HG03575 (cell line): ENCODE data around the gene RAB25.

Experiments used
- ATAC-seq: cut with Tn5 transposase; IDR thresholded peaks from one replicate; pipeline ENCODE4 v1.9.1; 2021; ENCODE audit not compliant: unreplicated experiment, insufficient number of reproducible peaks, low FRiP score; ENCODE audit errors: extremely low read depth

The RAB25 gene

GRCh38 chr1:156096640-156097391 lies 35.9 kb downstream of the RAB25 start:
- no peak for ATAC-seq

GRCh38 chr1:156097499-156098178 lies 36.7 kb downstream of the RAB25 start:
- no peak for ATAC-seq

GRCh38 chr1:156098784-156099183 lies 37.8 kb downstream of the RAB25 start:
- no peak for ATAC-seq

GRCh38 chr1:156099282-156099681 lies 38.3 kb downstream of the RAB25 start:
- no peak for ATAC-seq

- ATAC-seq: no peak
Measured at GRCh38 chr1:156100205-156100995, 39.4 kb downstream of the RAB25 start.

GRCh38 chr1:156101880-156102279 lies 40.9 kb downstream of the RAB25 start:
- no peak for ATAC-seq

GRCh38 chr1:156102633-156103511 lies 41.9 kb downstream of the RAB25 start:
- ATAC-seq: no peak

GRCh38 chr1:156103521-156103947 lies 42.6 kb downstream of the RAB25 start:
- no peak for ATAC-seq

GRCh38 chr1:156104065-156104810 lies 43.3 kb downstream of the RAB25 start:
- no peak for ATAC-seq

- no peak for ATAC-seq
Measured at GRCh38 chr1:156104861-156105832, 44.2 kb downstream of the RAB25 start.

GRCh38 chr1:156106624-156107488 lies 45.9 kb downstream of the RAB25 start:
- ATAC-seq: no peak

GRCh38 chr1:156108057-156108456 lies 47.1 kb downstream of the RAB25 start:
- no peak for ATAC-seq

GRCh38 chr1:156108664-156109241 lies 47.8 kb downstream of the RAB25 start:
- ATAC-seq: no peak

- no peak for ATAC-seq
Measured at GRCh38 chr1:156110252-156110651, 49.3 kb downstream of the RAB25 start.

GRCh38 chr1:156111355-156111962 lies 50.5 kb downstream of the RAB25 start:
- no peak for ATAC-seq
